ENCODE measurements around the gene SYT8. TPM values are rescaled to one million over a fixed set of nuclear protein-coding genes. Genes with fewer than 3 reads are reported as not detected.
A peak's percentile ranks its signal among the peaks of the same experiment; 100 is the strongest.

Gene SYT8
- total RNA-seq, 1 donor from 2014 or later = not detected

DNA sequence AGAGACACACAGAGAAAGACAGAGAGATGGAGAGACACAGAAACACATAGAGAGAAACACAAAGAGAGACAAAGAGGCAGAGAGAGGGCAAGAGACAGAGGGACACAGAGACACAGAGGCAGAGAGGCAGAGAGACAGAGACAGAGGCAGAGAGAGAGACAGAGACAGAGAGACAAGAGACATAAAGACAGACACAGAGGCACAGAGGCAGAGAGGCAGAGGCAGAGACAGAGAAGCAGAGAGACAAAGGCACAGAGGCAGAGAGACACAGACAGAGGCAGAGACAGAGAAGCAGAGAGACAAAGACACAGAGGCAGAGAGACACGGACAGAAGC lies 10.3 kb downstream of the SYT8 start:
- TF ChIP-seq, protein P1, sequence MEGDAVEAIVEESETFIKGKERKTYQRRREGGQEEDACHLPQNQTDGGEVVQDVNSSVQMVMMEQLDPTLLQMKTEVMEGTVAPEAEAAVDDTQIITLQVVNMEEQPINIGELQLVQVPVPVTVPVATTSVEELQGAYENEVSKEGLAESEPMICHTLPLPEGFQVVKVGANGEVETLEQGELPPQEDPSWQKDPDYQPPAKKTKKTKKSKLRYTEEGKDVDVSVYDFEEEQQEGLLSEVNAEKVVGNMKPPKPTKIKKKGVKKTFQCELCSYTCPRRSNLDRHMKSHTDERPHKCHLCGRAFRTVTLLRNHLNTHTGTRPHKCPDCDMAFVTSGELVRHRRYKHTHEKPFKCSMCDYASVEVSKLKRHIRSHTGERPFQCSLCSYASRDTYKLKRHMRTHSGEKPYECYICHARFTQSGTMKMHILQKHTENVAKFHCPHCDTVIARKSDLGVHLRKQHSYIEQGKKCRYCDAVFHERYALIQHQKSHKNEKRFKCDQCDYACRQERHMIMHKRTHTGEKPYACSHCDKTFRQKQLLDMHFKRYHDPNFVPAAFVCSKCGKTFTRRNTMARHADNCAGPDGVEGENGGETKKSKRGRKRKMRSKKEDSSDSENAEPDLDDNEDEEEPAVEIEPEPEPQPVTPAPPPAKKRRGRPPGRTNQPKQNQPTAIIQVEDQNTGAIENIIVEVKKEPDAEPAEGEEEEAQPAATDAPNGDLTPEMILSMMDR (IDR thresholded peaks at IDR 0.05) = no peak
- TF ChIP-seq EZH2 (IDR thresholded peaks at IDR 0.05) (no peak), EZH2phosphoT487 (IDR thresholded peaks at IDR 0.05) (no peak)
- Mint-ChIP-seq H3K9me3 (no peaks in the 10 kb centered on the region), H3K27me3 (ENCODE audit: insufficient read depth, low read depth) (peaks cover 9% of the 10 kb centered on the region), H3K4me3 (no peak overlapping the region), H3K36me3 (no peaks in the 10 kb centered on the region), H3K4me1 (peaks cover 18% of the 10 kb centered on the region), H3K27ac (peak overlapping the region; percentile 13)
- H3F3A ChIP-seq (ENCODE audit: low read depth) = no peaks in the 10 kb centered on the region
- H3K27ac ChIP-seq = no peak overlapping the region
- H3K4me3 ChIP-seq = no peak overlapping the region
- H3K9me3 ChIP-seq (ENCODE audit: low read depth) = no peaks in the 10 kb centered on the region
- no peak overlapping the region for H3K9ac ChIP-seq
- H4K20me1 ChIP-seq (ENCODE audit: low read depth) = no peaks in the 10 kb centered on the region
- H3K36me3 ChIP-seq = no peaks in the 10 kb centered on the region
- H3K27me3 ChIP-seq = no peaks in the 10 kb centered on the region
- no peak overlapping the region for H2AFZ ChIP-seq (replicated peaks)
- H3K4me1 ChIP-seq = no peaks in the 10 kb centered on the region
- no peak overlapping the region for H3K4me2 ChIP-seq
- no peaks in the 10 kb centered on the region for H3K79me2 ChIP-seq (ENCODE audit: low read depth)
- no peak for DNase-seq (ENCODE audit: low spot score)

DNA sequence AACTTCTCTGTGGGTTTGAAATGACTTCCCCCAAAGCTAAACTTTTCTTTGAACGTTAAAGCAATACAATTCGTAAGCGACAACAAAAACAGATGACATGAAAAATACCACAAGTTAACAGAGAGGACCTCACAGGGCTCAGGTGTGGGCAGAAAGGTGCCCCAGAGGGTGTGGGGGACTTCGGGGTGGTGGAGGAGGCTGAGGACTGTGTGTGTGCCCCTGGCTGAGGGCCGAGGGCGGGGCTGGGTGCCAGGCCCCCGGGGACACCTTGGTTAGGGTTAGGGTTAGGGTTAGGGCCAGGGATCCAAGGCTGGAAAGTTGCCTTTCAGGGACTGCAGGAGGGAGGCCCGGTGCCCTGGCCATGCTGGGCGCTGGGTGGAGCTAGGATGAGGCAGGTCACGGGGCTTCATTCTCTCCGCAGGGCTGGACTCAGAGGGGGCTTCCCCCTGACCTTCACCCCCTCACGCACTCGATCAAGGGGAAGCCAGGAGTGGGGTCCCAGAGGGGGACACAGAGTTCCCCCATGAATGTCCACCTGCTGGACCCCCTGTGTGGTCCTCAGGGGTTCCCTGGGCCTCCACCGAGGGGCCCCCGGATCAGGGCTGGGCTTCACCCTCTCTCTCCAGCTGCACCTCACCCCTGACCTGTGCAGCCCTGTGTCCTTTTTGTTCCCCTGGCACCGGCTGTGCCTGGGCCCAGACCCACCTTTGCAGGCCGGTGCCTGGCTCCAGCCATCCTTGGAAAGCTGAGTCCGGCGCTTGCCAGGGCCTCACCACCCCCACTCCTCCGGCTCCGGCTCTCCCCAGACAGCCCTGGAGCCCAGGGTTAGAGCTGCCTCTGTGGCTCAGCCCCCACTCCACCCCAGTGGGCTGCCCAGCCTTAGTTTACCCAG lies 11.0 kb downstream of the SYT8 start:
- TF ChIP-seq EZH2 (IDR thresholded peaks at IDR 0.05) = no peak
- TF ChIP-seq, protein P1 (IDR thresholded peaks at IDR 0.05) = no peak
- no peak for TF ChIP-seq EZH2phosphoT487 (IDR thresholded peaks at IDR 0.05)
- Mint-ChIP-seq H3K27me3 (ENCODE audit: insufficient read depth, low read depth) (peaks cover 9% of the 10 kb centered on the region), H3K4me3 (no peak overlapping the region), H3K4me1 (peaks cover 18% of the 10 kb centered on the region), H3K27ac (no peak overlapping the region), H3K9me3 (no peaks in the 10 kb centered on the region), H3K36me3 (no peaks in the 10 kb centered on the region)
- H3K4me1 ChIP-seq = no peaks in the 10 kb centered on the region
- H3F3A ChIP-seq (ENCODE audit: low read depth) = no peaks in the 10 kb centered on the region
- H2AFZ ChIP-seq (replicated peaks) = no peak overlapping the region
- no peak overlapping the region for H3K9ac ChIP-seq
- no peaks in the 10 kb centered on the region for H3K27me3 ChIP-seq
- no peak overlapping the region for H3K27ac ChIP-seq
- no peak for DNase-seq (ENCODE audit: low spot score)
- no peaks in the 10 kb centered on the region for H3K79me2 ChIP-seq (ENCODE audit: low read depth)
- H3K4me3 ChIP-seq = no peak overlapping the region
- H4K20me1 ChIP-seq (ENCODE audit: low read depth) = no peaks in the 10 kb centered on the region
- no peaks in the 10 kb centered on the region for H3K9me3 ChIP-seq (ENCODE audit: low read depth)
- H3K36me3 ChIP-seq = no peaks in the 10 kb centered on the region
- no peak overlapping the region for H3K4me2 ChIP-seq

DNA sequence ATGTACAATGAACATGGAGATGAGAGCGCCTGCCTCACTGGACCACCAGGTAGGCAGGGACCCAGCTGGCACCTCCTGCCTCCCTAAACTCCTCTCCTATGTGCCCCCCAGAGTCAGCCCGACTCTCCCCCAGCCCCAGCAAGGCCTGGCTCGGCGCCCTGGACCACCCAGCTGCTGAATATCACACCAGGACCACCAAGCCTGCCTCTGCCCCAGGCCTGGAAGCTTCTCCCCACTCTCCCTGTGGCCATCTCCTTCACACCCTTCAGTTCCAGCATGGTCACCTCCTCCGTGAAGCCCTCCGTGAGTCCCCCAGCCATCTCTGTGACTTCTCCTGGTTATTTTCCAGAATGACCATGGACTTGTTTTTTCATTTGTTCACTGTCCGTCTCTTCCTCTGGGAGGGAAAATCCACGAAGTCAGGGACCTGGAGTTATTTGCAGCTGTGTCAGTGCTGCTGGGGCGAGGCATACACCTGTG lies 11.7 kb downstream of the SYT8 start:
- no peak overlapping the region for H3K9ac ChIP-seq
- no peaks in the 10 kb centered on the region for H3F3A ChIP-seq (ENCODE audit: low read depth)
- Mint-ChIP-seq H3K27ac (peak overlapping the region; percentile 39), H3K4me1 (peaks cover 18% of the 10 kb centered on the region), H3K4me3 (no peak overlapping the region), H3K36me3 (no peaks in the 10 kb centered on the region), H3K27me3 (ENCODE audit: insufficient read depth, low read depth) (peaks cover 11% of the 10 kb centered on the region), H3K9me3 (no peaks in the 10 kb centered on the region)
- H3K4me2 ChIP-seq = no peak overlapping the region
- no peaks in the 10 kb centered on the region for H3K79me2 ChIP-seq (ENCODE audit: low read depth)
- H3K27me3 ChIP-seq = no peaks in the 10 kb centered on the region
- no peak overlapping the region for H2AFZ ChIP-seq (replicated peaks)
- no peak overlapping the region for H3K4me3 ChIP-seq
- H3K27ac ChIP-seq = no peak overlapping the region
- no peaks in the 10 kb centered on the region for H3K4me1 ChIP-seq
- DNase-seq (ENCODE audit: low spot score) = no peak
- no peaks in the 10 kb centered on the region for H3K36me3 ChIP-seq
- H4K20me1 ChIP-seq (ENCODE audit: low read depth) = no peaks in the 10 kb centered on the region
- no peaks in the 10 kb centered on the region for H3K9me3 ChIP-seq (ENCODE audit: low read depth)
- TF ChIP-seq EZH2phosphoT487 (IDR thresholded peaks at IDR 0.05) (no peak), EZH2 (IDR thresholded peaks at IDR 0.05) (no peak)
- TF ChIP-seq, protein P1 (IDR thresholded peaks at IDR 0.05) = no peak

Measured in neural progenitor cell (in vitro differentiated cells).